ENCODE results near the gene FSTL4. TPM values are rescaled to one million over a fixed set of nuclear protein-coding genes. Genes with fewer than 3 reads are reported as not detected.

The FSTL4 gene
- not detected for polyA plus RNA-seq (2013, experiment 1 of 2; ENCODE audit: insufficient read length)
- not detected for polyA plus RNA-seq (2013, experiment 2 of 2; ENCODE audit: insufficient read length)

DNA sequence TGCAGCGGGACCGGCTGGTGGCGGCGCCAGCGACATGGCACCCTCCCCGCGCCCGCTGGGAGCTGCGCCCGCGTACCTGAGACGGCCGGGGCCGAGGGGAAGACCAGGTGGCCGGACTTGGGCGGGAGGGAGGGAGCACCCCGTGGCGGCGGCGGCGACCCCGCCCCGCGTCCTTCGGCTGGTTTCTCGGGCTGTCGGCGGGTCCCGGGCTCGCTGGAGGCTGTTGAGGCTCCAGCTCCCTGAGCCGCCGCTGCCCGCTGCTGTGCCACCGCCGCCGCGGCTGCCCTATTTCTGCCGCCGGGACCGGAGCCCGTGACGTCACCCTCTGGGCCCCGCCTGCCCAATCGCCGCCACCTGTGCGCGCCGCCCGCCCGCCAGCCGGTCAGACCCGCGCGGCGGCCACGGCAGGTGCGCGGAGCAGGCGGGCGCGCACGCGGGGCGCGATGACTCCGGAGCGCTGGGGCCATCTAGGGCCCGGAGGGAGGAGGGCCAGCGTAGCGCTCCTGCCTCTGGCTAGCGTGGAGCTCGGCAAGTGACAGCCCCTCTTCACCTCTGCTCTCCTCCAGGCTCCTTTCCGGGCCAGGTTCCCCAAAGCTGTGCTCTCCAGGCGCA is at the start of gene FSTL4:
Gene FSTL4, minus strand, starts transcription at position 293 of the 612 bp plus-strand sequence.
- no peak for DNase-seq

DNA sequence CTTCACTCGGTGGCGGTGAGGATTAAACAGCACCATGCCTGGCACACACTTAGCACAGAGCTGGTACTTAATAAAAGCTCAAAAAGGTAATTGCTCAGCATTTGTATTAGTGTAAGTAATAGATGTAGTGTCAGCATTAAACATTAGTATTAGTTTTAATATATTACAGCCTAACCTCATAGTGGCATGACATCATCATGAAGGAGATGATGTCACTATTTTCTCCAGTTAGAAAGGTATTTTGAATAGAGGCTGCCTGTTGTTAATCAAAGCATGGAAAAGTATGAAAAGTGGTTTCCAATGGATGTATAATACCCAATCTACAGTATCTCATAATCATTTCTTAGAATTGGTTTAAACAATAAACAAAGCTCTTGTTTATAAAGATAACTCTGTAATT is 49.0 kb upstream of the FSTL4 start:
- DNase-seq = no peak

DNA sequence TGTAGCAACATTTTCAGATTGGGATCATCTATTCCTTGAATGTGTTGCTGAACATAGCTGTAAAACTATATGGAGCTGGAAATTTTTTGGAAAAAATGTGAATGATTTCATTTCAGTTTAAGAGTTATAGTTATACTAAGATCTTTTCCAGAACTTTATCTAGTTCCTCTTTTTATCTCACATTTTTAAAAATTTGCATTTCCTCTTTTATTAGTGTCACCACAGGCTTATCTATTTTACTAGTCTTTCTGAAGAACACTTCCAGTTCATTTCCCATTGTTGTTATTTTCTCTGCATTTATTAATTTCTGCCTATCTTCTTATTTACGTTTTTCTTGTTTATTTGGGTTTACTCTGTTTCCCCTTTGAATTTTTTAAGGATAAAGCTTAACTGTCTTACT is 46.0 kb upstream of the FSTL4 start:
- no peak for DNase-seq

DNA sequence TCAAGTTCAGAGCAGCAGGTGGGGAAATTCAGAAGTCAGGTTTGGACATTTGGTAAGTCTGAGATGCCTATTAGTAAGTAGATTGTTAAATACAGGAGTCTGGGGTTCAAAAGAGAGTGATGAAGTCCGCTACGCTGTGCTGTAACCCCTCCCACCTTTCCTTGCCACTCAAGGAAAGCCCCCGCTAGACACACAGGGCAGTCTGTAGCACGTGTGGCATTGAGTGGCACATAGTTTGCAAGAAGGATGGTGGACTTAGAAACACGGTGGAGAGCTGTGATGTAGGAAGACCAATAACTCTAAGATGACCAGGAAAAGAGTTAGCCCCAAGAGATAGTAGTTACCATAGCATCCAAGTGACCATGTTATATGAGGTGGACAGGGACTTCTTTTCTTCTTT is 44.7 kb upstream of the FSTL4 start:
- DNase-seq = no peak

DNA sequence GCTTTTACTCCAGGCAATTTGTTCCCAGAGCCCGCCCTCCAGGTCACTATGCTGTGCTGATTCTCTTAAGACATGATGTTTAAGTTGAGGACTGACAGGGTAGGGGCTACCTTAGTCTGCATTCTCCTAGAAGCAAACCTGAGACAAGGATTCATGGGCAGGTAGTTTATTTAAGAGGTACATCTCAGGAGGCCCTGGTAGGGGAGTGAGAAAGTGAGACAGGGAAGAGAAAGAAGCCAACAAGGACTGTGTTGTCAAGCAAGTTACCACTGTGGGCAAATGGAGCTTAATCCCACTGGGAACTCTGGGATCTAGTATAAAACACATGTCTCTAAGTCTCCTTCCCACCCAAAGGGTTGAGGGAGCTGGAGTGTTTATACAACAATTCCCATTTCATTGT is 43.6 kb upstream of the FSTL4 start:
- DNase-seq = no peak

DNA sequence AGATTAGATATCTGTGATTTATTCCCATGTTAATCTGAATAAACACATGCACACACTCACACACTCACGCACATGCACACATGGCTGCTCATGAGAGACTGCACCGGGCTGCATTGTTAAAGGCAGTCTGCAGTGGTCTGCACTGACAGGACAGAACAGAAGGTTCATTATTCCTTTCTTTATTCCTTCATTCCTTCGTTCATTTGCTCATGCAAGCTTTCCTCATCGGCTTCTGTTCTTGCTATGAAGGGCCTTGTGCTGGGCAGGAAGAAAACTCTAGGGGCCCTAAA is 41.4 kb upstream of the FSTL4 start:
- DNase-seq = no peak

DNA sequence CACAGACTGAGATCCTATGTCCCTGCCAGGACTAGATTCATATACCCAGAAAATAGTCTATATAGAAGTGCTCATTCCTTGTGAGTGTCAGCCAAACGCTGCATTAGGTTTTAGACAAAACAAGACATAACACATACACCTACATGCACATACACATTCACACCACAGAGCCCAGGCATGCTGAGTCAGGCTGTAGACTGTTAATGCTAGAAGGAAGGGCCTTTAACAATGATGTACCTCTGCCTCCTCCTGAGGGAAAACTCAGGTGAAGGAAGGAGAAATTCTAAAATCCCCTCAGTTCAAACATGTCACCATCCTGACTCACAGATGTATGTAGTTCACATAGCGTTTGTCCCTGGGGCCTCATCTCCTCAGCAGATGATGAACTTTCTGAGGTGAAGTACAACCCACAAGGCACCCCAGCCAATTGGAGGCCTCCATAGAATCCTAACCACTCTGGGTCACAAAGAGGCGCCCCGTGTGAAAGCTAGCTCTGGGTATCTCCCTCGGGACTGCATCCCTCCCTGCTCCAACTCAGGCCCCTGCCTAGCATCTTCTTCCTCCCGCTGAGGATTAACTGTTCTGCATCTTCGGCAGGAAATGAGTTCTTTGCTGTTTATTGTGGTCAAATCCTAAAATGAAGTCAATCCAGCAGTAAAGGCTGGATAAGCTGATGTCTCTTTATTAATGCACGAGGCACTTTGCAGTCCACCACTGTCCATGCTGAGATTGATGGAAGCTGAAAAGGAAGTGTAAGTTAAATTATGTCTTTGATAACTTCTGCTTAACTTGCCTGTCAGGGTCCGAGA is 40.8 kb upstream of the FSTL4 start:
- no peak for DNase-seq

DNA sequence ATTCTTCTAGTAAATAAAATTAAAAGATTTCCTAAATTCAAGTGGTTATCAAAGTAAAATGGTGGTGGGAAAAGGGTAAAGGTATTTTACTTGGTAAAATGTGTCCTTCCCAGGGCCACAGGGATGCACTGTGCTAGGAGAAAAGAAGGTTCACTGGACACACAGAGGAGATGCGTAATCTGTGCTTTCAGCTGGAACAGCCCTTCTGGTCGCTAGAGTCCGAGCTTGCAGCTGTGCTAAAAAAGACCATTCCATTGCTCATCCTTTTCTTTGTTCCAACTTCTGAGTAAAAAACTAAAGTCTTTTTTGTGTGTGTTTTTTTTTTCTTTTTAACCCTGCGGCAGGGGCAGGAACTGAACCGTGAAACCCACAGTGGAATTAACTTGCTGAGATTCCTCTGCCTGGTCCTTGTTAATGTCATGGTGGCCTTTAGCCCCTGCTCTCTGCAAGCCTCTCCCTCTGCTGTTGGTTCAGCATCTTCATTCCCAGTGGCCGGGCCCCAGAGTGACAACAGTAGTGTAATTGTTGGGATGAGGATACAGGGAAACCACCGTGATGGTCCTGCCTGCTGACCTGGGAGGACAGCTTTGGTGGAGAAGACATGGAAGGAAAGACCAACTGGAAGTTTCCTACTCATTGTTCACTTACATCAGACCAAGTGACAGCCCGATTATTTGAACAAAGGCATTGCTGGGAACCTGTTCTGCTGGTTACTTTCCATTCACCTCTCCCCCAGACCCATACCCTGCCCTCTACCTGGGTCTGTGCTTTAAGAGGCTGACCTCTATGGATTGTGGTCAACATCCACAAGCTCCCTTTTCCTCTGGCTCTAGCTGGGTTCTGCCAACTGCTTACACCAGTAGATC is 31.9 kb upstream of the FSTL4 start:
- no peak for DNase-seq

DNA sequence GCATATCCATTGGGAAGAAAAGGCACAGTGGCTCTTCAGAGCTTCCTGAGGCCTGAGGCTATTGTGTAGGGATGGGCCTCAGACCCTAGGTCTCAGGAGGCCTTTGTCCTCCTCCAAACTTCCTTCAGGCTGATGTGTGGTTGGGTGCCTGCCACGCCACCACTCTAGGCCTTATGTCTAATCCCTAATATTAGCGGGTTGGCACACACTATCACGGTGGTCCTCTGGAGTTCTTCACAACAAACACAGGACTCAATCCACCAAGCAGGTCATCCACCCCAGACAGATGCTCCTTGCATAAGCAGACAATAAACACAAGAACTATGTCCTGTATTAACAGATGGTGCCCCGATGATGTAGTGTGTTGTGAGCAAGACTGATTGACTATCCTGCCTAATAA is 31.0 kb upstream of the FSTL4 start:
- no peak for DNase-seq

DNA sequence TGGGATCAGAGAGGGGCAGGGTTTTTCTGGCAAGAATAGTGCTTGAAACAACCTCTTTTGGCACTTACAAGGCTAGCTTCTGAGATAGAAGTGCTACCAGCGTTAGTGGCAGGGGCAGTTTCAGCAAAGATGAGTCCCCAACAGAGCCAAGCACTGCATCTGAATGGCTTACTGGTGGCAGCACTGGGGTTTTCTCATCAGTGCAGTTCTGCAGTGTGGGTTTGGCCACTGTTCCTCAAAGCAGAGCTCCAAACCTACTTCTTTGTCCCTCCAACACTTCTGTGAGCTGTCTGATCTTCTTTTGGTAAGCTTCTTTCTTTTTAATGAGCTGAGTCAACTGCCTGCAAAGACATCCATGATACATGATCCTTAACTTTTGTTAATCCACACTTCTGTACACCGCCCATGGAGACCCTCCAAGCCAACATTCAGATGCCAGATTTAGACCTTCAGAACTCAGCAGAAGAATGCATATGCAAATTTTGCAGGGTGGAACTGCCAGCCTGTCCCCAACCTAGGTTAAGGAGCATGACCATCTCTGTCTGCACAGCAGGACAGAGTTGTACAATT is 29.9 kb upstream of the FSTL4 start:
- no peak for DNase-seq

DNA sequence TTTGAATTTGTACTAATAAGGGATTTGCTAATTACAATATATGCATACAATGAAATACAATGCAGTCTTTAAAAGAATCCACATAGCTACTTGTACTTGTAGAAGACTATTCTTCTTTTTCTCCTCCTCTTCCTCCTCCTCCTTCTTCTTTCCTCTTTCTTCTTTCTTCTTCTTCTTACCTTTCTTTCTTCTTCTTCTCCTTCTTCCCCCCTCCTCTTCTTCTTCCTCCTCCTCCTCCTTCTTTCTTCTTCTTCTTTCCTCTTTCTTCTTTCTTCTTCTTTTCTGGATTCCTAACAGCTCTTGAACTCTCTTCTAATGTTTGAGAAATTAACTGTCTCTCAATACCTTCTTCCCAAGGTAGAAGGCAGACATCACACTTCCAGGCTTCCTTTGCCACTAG is 29.3 kb upstream of the FSTL4 start:
- no peak for DNase-seq

DNA sequence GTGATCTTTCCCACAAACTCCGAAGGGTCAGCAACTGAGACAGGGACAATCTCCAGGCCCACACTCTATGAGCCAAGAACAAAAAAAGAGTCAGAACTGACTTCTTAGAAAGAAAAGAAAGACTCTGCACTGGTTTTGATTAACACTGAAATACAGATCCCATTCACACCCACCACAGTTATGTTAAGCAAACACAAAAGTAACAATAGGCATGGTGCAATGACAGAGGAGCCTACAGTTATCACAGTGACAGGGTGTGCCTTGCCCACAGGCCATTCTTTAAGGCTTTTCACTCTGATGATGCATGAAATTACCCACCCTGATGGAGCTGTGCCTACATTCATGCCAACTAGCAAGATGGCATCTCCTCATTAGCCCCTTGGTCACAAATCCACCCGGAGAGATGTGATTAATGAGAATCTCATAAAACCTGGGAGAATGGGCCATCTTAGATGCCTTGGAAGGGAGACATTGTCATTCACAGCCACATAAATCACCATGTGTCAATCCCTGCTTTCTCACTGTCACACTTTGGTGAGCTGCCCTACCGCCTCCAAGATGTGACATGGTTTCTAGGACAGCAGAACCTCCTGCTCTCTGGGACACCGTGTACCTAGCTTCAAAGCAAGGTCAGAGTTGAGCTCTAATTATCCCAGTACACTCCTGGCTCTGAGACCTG is 27.6 kb upstream of the FSTL4 start:
- DNase-seq = no peak

DNA sequence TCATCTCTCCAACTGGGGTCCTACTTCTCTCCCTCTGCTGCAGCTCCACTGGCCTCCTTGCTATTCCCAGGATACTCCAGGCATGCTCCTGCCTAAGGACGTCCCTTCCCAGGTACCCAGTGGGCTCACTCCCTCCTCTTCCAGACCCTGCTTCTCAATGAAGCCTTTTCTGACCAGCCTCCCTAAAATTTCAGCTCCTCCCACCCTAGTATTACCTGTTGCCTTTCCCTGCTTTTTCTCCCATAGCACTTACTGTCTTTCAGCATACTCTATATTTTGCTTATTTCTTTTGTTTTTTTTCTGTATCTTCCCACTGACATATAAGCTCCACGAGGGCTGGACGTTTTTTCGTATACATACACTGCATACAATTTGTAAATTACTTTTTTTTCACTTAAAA is 26.1 kb upstream of the FSTL4 start:
- no peak for DNase-seq

DNA sequence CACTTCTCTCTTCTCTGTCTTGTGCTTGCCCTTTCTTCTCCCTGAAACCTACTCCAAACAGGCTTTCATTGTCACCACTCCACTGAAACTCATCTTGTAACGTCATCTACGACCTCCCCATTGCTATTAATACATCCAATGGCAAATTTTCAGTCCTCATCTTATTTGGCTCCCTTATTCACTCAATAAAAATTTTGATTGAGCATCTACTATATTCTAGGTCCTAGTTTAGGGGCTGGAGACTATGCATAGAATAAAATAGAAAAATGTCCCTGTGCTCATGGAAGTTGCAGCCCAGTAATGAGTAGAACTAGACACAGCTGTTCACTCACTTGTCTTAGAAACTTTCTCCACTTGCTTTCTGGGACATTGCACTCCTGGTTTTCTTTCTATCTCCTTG is 24.9 kb upstream of the FSTL4 start:
- no peak for DNase-seq

DNA sequence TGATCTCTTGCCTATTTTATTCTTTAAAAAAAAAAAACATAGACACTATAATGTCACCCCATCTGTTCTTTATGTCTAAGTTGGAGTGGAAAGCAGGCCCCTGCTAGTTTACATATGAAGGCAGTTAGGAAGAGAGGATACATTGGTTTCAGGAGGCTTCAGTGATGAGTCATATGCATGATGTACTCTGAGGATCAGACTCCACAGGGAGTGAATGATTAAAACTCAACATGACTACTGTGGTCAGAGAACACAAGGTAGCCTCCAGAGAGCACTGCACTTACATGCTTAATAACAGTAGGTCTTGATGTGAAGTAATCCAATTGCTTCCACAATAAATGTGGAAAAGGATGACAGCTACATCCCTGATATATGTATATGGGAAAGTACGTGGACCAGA is 22.7 kb upstream of the FSTL4 start:
- DNase-seq = peak; percentile 76

DNA sequence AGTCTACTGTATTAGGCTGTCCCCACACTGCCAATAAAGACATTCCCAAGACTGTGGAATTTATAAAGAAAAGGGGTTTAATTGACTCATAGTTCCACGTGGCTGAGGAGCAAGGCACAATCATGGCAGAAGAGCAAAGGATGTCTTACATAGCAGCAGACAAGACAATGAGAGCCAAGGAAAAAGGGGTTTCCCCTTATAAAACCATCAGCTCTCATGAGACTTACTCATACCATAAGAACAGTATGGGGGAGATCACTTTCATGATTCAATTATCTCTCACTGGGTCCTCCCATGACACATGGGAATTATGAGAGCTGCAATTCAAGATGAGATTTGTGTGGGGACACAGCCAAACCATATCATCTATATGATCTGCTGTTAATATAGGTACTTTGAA is 14.8 kb upstream of the FSTL4 start:
- no peak for DNase-seq

DNA sequence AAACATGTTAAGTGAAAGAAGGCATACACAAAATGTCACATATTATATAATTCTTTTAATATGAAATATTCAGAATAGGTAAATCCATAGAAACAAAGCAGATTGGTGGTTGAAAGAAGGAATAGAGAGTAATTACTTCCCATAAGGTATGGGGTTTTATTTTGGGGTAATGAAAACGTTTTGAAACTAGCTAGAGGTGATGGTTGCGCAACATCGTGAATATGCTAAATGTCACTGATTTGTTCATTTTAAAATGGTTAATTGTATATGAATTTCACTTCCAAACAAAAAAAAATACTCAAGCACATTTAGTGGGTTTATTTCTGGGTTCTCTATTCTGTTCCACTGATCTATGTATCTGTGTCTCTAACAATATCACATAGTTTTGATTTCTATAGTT is 12.0 kb upstream of the FSTL4 start:
- DNase-seq = no peak

DNA sequence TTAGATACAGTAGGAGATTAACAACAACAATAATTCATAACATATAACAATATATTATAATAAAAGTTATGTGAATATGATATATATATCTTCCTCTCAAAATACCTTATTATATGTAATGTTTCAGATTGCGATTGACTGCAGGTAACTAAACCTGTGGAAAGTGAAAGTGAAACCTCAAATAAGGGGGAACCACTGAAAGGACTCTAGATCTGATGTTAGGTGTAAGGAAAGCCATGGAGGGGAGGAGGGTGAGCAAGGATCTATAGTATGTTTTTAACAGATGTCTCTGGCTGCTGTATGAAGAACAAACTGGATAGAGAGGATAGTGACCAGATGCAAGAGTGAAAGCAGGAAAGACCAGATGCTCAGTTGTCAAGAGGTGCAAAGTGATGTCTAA is 5.8 kb upstream of the FSTL4 start:
- DNase-seq = no peak

DNA sequence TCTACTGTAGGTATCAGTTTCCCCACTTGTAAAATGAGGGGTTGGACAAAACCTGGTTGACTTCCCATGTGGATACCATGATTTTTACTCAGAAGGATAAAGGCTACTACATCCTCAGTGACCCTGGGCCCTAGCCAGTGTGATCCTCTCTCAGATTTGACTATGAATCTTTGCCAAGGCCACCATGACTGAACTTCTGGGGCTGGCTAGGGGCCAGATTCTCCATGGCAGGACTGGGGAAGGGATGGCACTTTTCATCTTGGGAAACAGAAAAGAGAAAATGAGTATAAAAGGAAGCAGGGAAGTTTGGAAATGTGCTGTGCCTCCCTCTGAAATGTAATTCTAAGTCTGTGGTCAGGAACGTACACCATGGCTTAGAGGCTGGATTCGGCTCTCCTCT is 1.4 kb upstream of the FSTL4 start:
- no peak for DNase-seq

DNA sequence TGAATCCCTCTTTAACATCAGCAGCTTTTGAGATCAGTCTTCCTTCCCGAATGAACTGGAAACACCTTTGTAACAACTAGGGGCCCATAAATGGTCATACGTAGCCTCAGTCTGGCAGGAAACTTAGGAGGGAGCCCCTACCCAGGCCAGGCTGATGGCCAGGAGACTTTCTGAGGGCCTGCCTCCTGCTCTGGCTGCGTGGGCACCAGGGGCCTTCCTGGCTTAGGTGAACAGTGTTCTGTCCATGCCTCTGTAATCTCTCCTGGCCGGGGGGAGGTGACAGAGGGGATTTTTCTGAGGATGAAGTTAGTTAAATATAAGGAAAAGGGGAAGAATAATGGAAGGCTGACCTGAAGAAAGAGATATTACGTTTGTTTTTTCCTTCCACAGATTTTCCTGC is 843 bp upstream of the FSTL4 start:
- no peak for DNase-seq

DNA sequence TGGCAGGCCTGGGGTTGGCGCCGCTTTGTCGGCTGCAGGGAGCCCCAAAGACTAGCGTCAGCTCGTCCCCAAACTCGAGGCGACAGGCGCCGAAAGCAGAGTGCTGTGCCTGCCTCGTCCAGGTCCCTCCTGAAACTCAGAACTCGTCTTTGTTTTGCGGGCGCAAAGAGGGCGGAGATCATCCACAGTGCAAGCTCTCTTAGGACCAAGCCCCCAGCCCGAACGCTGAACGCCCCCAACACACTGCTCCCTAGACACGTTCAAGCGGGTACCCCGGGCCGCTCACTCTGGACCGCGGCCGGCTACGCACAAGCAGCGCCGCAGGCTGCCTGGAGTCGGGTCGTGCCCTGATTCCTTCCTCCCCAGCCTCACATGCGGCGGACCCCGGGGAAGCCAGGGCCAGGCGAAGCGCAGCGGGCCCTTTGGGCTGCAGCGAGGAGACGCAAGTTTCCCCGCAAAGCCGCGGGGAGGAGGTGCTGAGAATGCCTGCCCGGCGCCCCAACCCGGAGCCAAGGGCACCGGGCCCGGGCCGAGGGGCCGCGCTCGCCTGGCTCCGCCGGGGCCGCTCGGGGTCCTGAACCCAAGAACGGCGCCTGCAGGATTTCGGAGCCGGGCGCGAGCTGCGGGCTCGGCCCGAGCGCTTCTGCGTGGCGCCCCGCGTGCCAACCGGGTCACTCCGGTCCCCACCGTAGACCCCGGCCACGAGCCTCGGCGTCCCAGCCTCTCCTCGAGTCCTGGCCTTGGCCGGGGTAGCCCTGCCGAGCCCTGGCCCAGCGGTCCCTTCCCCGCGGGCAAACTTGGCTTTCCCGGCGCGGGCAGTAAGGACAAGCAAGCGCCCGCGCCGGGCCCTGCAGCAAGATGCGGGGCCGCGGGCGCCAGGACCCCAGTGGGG is 738 bp downstream of the FSTL4 start:
- no peak for DNase-seq
